C4-2B (cell line): Measurements from ENCODE around the gene EPB41L4B.

Experiments used
- CTCF ChIP-seq: fragments of 450-650 bp; conservative IDR thresholded peaks from 2 replicates; pipeline ENCODE4 v1.5.1; 2017; ENCODE audit warnings: mild to moderate bottlenecking
- ZFX ChIP-seq: fragments of 450-650 bp; IDR thresholded peaks from 2 replicates; pipeline ENCODE4 v1.6.1; 2017

- TF ChIP-seq CTCF (no peak), ZFX (no peak)
These were observed 19.8 kb downstream of the EPB41L4B start for GRCh38 chr9:109301012-109301411.
